GM12878 (cell line): ENCODE data around the gene IGLL5.

Experiments
- TF ChIP-seq, protein P1 (sequence below), 3 experiments: IDR thresholded peaks in 2 of 3; conservative IDR thresholded peaks in 1 of 3; 2 replicates each; pipeline ENCODE4 v1.5.1; 2011; ENCODE audit warnings: low read depth in 3 of 3, low read length in 3 of 3, mild to moderate bottlenecking in 3 of 3, control low read depth in 2 of 3, moderate library complexity in 2 of 3, inconsistent platforms in 1 of 3, mixed read lengths in 1 of 3; ENCODE audit not compliant: control insufficient read depth in 2 of 3, insufficient read depth in 1 of 3; ENCODE audit errors: extremely low read depth in 1 of 3
- TF ChIP-seq, protein P2 (sequence below): IDR thresholded peaks from 2 replicates; pipeline ENCODE4 v1.6.1; 2011; ENCODE audit warnings: borderline replicate concordance, low read depth, mild to moderate bottlenecking, moderate library complexity, low read length; ENCODE audit not compliant: insufficient read depth, poor library complexity, severe bottlenecking

DNA sequence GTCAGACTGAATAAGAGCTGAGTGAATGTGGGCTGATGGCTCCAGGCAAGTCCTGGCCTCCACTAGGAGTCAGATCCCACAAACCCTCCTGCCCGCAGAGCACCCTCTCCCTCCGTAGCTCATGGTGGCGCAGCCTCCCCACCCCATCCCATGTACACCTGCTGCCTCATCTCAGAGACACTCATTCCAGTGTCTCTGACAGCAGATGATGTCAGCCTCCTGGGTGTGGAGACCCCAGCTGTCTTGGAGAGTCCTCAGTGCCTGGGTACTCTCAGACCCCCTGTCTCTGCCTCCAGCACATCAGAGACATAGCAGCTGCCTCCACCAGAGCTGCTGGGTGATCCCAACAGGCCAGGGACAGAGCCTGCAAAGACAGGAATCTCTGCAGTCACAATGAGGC lies 9.5 kb downstream of the IGLL5 start:
- TF ChIP-seq, protein P1, sequence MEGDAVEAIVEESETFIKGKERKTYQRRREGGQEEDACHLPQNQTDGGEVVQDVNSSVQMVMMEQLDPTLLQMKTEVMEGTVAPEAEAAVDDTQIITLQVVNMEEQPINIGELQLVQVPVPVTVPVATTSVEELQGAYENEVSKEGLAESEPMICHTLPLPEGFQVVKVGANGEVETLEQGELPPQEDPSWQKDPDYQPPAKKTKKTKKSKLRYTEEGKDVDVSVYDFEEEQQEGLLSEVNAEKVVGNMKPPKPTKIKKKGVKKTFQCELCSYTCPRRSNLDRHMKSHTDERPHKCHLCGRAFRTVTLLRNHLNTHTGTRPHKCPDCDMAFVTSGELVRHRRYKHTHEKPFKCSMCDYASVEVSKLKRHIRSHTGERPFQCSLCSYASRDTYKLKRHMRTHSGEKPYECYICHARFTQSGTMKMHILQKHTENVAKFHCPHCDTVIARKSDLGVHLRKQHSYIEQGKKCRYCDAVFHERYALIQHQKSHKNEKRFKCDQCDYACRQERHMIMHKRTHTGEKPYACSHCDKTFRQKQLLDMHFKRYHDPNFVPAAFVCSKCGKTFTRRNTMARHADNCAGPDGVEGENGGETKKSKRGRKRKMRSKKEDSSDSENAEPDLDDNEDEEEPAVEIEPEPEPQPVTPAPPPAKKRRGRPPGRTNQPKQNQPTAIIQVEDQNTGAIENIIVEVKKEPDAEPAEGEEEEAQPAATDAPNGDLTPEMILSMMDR (IDR thresholded peaks at IDR 0.05 in 2 of 3, conservative IDR thresholded peaks at IDR 0.05 in 1 of 3; ENCODE audit: control insufficient read depth in 2 of 3, extremely low read depth in 1 of 3, insufficient read depth in 1 of 3, low read depth in 3 of 3, low read length in 3 of 3), result no peak
- TF ChIP-seq, protein P2, sequence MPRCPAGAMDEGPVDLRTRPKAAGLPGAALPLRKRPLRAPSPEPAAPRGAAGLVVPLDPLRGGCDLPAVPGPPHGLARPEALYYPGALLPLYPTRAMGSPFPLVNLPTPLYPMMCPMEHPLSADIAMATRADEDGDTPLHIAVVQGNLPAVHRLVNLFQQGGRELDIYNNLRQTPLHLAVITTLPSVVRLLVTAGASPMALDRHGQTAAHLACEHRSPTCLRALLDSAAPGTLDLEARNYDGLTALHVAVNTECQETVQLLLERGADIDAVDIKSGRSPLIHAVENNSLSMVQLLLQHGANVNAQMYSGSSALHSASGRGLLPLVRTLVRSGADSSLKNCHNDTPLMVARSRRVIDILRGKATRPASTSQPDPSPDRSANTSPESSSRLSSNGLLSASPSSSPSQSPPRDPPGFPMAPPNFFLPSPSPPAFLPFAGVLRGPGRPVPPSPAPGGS, result no peak
